NCI-H446 treated with DMSO at 0.1 percent for 48 hours (cell line): ENCODE data around the gene TRIM66.

Source experiments
- DNase-seq: peaks from one replicate; lab custom pipeline; 2025; lab: John Stamatoyannopoulos, UW

The TRIM66 gene

GRCh38 chr11:8605971-8606563 is 76.4 kb downstream of the TRIM66 start:
- no peak for DNase-seq

GRCh38 chr11:8604078-8604723 is 78.3 kb downstream of the TRIM66 start:
- DNase-seq, result peak; percentile 68

- DNase-seq, result no peak
Observed at GRCh38 chr11:8603696-8604077, 78.8 kb downstream of the TRIM66 start.

GRCh38 chr11:8601376-8602133 is 80.9 kb downstream of the TRIM66 start:
- DNase-seq, result no peak

- no peak for DNase-seq
Observed at GRCh38 chr11:8598506-8598905, 84.0 kb downstream of the TRIM66 start.

GRCh38 chr11:8597182-8597581 is 85.3 kb downstream of the TRIM66 start:
- no peak for DNase-seq

GRCh38 chr11:8596504-8597046 is 85.9 kb downstream of the TRIM66 start:
- DNase-seq, result no peak

- DNase-seq, result peak; percentile 26
Observed at GRCh38 chr11:8593935-8594909, 88.2 kb downstream of the TRIM66 start, which contains the start of gene STK33. Gene STK33, minus strand, starts transcription at chr11:8594228. Its CDS starts 119,323 bp downstream, at chr11:8474905.

- no peak for DNase-seq
Observed at GRCh38 chr11:8593455-8593854, 89.0 kb downstream of the TRIM66 start.

GRCh38 chr11:8587915-8588314 is 94.5 kb downstream of the TRIM66 start:
- no peak for DNase-seq

- DNase-seq, result peak; percentile 42
Observed at GRCh38 chr11:8586805-8587204, 95.7 kb downstream of the TRIM66 start.

- no peak for DNase-seq
Observed at GRCh38 chr11:8586184-8586583, 96.3 kb downstream of the TRIM66 start.

- peak; percentile 25 for DNase-seq
Observed at GRCh38 chr11:8584511-8584910, 98.0 kb downstream of the TRIM66 start.

- DNase-seq, result no peak
Observed at GRCh38 chr11:8584082-8584481, 98.4 kb downstream of the TRIM66 start.

GRCh38 chr11:8581300-8581699 is 101.2 kb downstream of the TRIM66 start:
- DNase-seq, result no peak

- DNase-seq, result no peak
Observed at GRCh38 chr11:8577791-8578581, 104.5 kb downstream of the TRIM66 start.

- DNase-seq, result no peak
Observed at GRCh38 chr11:8574798-8575197, 107.7 kb downstream of the TRIM66 start.

GRCh38 chr11:8573777-8574176 is 108.7 kb downstream of the TRIM66 start:
- DNase-seq, result no peak

- no peak for DNase-seq
Observed at GRCh38 chr11:8567602-8568198, 114.8 kb downstream of the TRIM66 start.

- DNase-seq, result peak; percentile 44
Observed at GRCh38 chr11:8566613-8567210, 115.8 kb downstream of the TRIM66 start.
